HEK293 (cell line): ENCODE data around the gene CDK16.

ENCODE experiments used
- CTCF ChIA-PET: fragments of 350-600 bp; formaldehyde crosslinking; extraction: SDS; loops from one replicate; lab custom pipeline; 2021; ENCODE audit warnings: antibody characterized with exemption; lab: Yijun Ruan, JAX
- POLR2A ChIA-PET: fragments of 300-600 bp; formaldehyde crosslinking; extraction: SDS; loops from one replicate; lab custom pipeline; 2020; ENCODE audit warnings: antibody characterized with exemption, inconsistent platforms; lab: Yijun Ruan, JAX
- H3K27ac ChIP-seq: fragments of 200-500 bp; sonication (Bioruptor generic); 2 replicates; pipeline ENCODE4 v1.5.1; 2014; ENCODE audit warnings: low read depth, low read length, control low read depth, inconsistent platforms; ENCODE audit errors: extremely low read depth
- H3K36me3 ChIP-seq, 2 experiments: fragments of 200-500 bp in 1 of 2; sonication (Bioruptor generic) in 1 of 2; 1 replicate in 1 of 2; 2 replicates in 1 of 2; pipeline ENCODE4 v1.5.1; 2014 to 2017; ENCODE audit warnings: inconsistent platforms in 2 of 2, low read length in 2 of 2; ENCODE audit not compliant: control insufficient read depth in 2 of 2, insufficient read depth in 1 of 2
- H3K4me1 ChIP-seq: fragments of 200-500 bp; sonication (Bioruptor generic); 2 replicates; pipeline ENCODE4 v1.5.1; 2014; ENCODE audit warnings: mild to moderate bottlenecking, low read length, inconsistent platforms; ENCODE audit not compliant: control insufficient read depth, insufficient read depth
- H3K4me3 ChIP-seq: 2 replicates; pipeline ENCODE4 v1.5.1; 2011; ENCODE audit warnings: low read depth, mild to moderate bottlenecking, control low read depth, low read length, moderate library complexity
- H3K9me3 ChIP-seq: fragments of 200-500 bp; sonication (Bioruptor generic); 2 replicates; pipeline ENCODE4 v1.5.1; 2014; ENCODE audit warnings: low read depth, low read length, inconsistent platforms; ENCODE audit not compliant: control insufficient read depth, insufficient read depth
- BCL11A ChIP-seq: fragments of 450-650 bp; formaldehyde crosslinking; IDR thresholded peaks from 2 replicates; pipeline ENCODE4 v1.5.1; 2016; ENCODE audit warnings: low read depth, missing biosample characterization, missing genetic modification characterization
- EGR2 ChIP-seq: fragments of 450-650 bp; formaldehyde crosslinking; IDR thresholded peaks from 2 replicates; pipeline ENCODE4 v1.5.1; 2016; ENCODE audit warnings: low read depth, missing biosample characterization, missing genetic modification characterization
- GLIS1 ChIP-seq: fragments of 450-650 bp; formaldehyde crosslinking; IDR thresholded peaks from 2 replicates; pipeline ENCODE4 v1.5.1; 2016; ENCODE audit warnings: missing biosample characterization, missing genetic modification characterization
- IKZF3 ChIP-seq: fragments of 450-650 bp; IDR thresholded peaks from 2 replicates; pipeline ENCODE4 v1.5.0; 2018; ENCODE audit warnings: missing biosample characterization, mild to moderate bottlenecking, missing genetic modification characterization, moderate library complexity
- SALL2 ChIP-seq: fragments of 450-650 bp; formaldehyde crosslinking; IDR thresholded peaks from 2 replicates; pipeline ENCODE4 v1.5.0; 2017; ENCODE audit warnings: missing biosample characterization, mild to moderate bottlenecking, missing genetic modification characterization, borderline replicate concordance
- SETDB1 ChIP-seq: IDR thresholded peaks from one replicate; pipeline ENCODE4 v1.6.1; 2017; ENCODE audit warnings: mild to moderate bottlenecking, low read length, moderate library complexity, mixed read lengths; ENCODE audit not compliant: insufficient read length
- ZFHX2 ChIP-seq: fragments of 450-650 bp; formaldehyde crosslinking; conservative IDR thresholded peaks from 2 replicates; pipeline ENCODE4 v1.5.1; 2016; ENCODE audit warnings: missing biosample characterization, missing genetic modification characterization
- ZFP3 ChIP-seq: fragments of 450-650 bp; formaldehyde crosslinking; IDR thresholded peaks from 2 replicates; pipeline ENCODE4 v1.5.1; 2016; ENCODE audit warnings: low read depth, missing biosample characterization, missing genetic modification characterization
- ZIC2 ChIP-seq: fragments of 450-650 bp; formaldehyde crosslinking; IDR thresholded peaks from 2 replicates; pipeline ENCODE4 v1.5.1; 2016; ENCODE audit warnings: missing biosample characterization, missing genetic modification characterization
- ZNF133 ChIP-seq: fragments of 450-650 bp; formaldehyde crosslinking; IDR thresholded peaks from 2 replicates; pipeline ENCODE4 v1.5.1; 2016; ENCODE audit warnings: missing biosample characterization, missing genetic modification characterization
- ZNF169 ChIP-seq: fragments of 450-650 bp; formaldehyde crosslinking; IDR thresholded peaks from 2 replicates; pipeline ENCODE4 v1.5.1; 2016; ENCODE audit warnings: missing biosample characterization, missing genetic modification characterization
- ZNF223 ChIP-seq: fragments of 450-650 bp; formaldehyde crosslinking; IDR thresholded peaks from 2 replicates; pipeline ENCODE4 v1.5.1; 2016; ENCODE audit warnings: missing biosample characterization, missing genetic modification characterization
- ZNF23 ChIP-seq: fragments of 450-650 bp; formaldehyde crosslinking; IDR thresholded peaks from 2 replicates; pipeline ENCODE4 v1.5.1; 2016; ENCODE audit warnings: missing biosample characterization, missing genetic modification characterization, borderline replicate concordance
- ZNF274 ChIP-seq, 2 experiments: fragments of 200-500 bp in 1 of 2; fragments of 450-650 bp in 1 of 2; sonication (Bioruptor generic) in 1 of 2; formaldehyde crosslinking in 1 of 2; IDR thresholded peaks; 2 replicates each; pipeline versions ENCODE4 v1.5.1 to v1.6.1; 2014 to 2016; ENCODE audit warnings: borderline replicate concordance in 1 of 2, inconsistent platforms in 1 of 2, low read length in 1 of 2, missing biosample characterization in 1 of 2, missing genetic modification characterization in 1 of 2
- ZNF354C ChIP-seq: fragments of 450-650 bp; formaldehyde crosslinking; IDR thresholded peaks from 2 replicates; pipeline ENCODE4 v1.5.1; 2016; ENCODE audit warnings: missing biosample characterization, missing genetic modification characterization, low read depth, borderline replicate concordance
- ZNF37A ChIP-seq: fragments of 450-650 bp; IDR thresholded peaks from 2 replicates; pipeline ENCODE4 v1.5.1; 2018; ENCODE audit warnings: missing biosample characterization, missing genetic modification characterization
- ZNF423 ChIP-seq: fragments of 450-650 bp; formaldehyde crosslinking; IDR thresholded peaks from 2 replicates; pipeline ENCODE4 v1.5.1; 2016; ENCODE audit warnings: missing biosample characterization, missing genetic modification characterization
- ZNF473 ChIP-seq: fragments of 450-650 bp; formaldehyde crosslinking; IDR thresholded peaks from 2 replicates; pipeline ENCODE4 v1.5.1; 2017; ENCODE audit warnings: missing biosample characterization, missing genetic modification characterization
- ZNF610 ChIP-seq: fragments of 450-650 bp; formaldehyde crosslinking; IDR thresholded peaks from 2 replicates; pipeline ENCODE4 v1.5.1; 2016; ENCODE audit warnings: missing biosample characterization, missing genetic modification characterization, borderline replicate concordance
- ZNF623 ChIP-seq: fragments of 450-650 bp; formaldehyde crosslinking; IDR thresholded peaks from 2 replicates; pipeline ENCODE4 v1.5.1; 2016; ENCODE audit warnings: missing biosample characterization, missing genetic modification characterization
- ZNF704 ChIP-seq: fragments of 450-650 bp; formaldehyde crosslinking; IDR thresholded peaks from 2 replicates; pipeline ENCODE4 v1.5.1; 2016; ENCODE audit warnings: missing biosample characterization, missing genetic modification characterization
- ZNF830 ChIP-seq: fragments of 450-650 bp; IDR thresholded peaks from 2 replicates; pipeline ENCODE4 v1.5.0; 2018; ENCODE audit warnings: missing biosample characterization, missing genetic modification characterization, low read depth, mild to moderate bottlenecking, moderate library complexity
- ZNF837 ChIP-seq: fragments of 450-650 bp; formaldehyde crosslinking; IDR thresholded peaks from 2 replicates; pipeline ENCODE4 v1.5.1; 2016; ENCODE audit warnings: missing biosample characterization, missing genetic modification characterization
- TF ChIP-seq, protein P1 (sequence below): fragments of 450-650 bp; formaldehyde crosslinking; IDR thresholded peaks from 2 replicates; pipeline ENCODE4 v1.5.1; 2016; ENCODE audit warnings: missing biosample characterization, missing genetic modification characterization
- TF ChIP-seq, protein P2 (sequence below): fragments of 450-650 bp; formaldehyde crosslinking; IDR thresholded peaks from 2 replicates; pipeline ENCODE4 v1.5.1; 2016; ENCODE audit warnings: missing biosample characterization, missing genetic modification characterization
- TF ChIP-seq, protein P3 (sequence below): fragments of 450-650 bp; formaldehyde crosslinking; IDR thresholded peaks from 2 replicates; pipeline ENCODE4 v1.5.1; 2016; ENCODE audit warnings: missing biosample characterization, missing genetic modification characterization

CDK16 gene

GRCh38 chrX:47223476-47224250, 5.2 kb downstream of the CDK16 start (continued):
- TF ChIP-seq, protein P1, sequence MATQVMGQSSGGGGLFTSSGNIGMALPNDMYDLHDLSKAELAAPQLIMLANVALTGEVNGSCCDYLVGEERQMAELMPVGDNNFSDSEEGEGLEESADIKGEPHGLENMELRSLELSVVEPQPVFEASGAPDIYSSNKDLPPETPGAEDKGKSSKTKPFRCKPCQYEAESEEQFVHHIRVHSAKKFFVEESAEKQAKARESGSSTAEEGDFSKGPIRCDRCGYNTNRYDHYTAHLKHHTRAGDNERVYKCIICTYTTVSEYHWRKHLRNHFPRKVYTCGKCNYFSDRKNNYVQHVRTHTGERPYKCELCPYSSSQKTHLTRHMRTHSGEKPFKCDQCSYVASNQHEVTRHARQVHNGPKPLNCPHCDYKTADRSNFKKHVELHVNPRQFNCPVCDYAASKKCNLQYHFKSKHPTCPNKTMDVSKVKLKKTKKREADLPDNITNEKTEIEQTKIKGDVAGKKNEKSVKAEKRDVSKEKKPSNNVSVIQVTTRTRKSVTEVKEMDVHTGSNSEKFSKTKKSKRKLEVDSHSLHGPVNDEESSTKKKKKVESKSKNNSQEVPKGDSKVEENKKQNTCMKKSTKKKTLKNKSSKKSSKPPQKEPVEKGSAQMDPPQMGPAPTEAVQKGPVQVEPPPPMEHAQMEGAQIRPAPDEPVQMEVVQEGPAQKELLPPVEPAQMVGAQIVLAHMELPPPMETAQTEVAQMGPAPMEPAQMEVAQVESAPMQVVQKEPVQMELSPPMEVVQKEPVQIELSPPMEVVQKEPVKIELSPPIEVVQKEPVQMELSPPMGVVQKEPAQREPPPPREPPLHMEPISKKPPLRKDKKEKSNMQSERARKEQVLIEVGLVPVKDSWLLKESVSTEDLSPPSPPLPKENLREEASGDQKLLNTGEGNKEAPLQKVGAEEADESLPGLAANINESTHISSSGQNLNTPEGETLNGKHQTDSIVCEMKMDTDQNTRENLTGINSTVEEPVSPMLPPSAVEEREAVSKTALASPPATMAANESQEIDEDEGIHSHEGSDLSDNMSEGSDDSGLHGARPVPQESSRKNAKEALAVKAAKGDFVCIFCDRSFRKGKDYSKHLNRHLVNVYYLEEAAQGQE (tag by site-specific recombination) = no peak
- TF ChIP-seq ZNF223 (tag by site-specific recombination) = no peak
- no peak for TF ChIP-seq ZNF610

GRCh38 chrX:47224266-47224895, 5.9 kb downstream of the CDK16 start:
- CTCF ChIA-PET = interaction anchor here (1.1 kb wide), 1 partner anchor 87 kb away, joined by 3 read pairs; no protein-coding TSS in a partner anchor
- H3K36me3 ChIP-seq = peaks cover 58 to 94% of the 10 kb centered on the region in 2 experiments

DNA sequence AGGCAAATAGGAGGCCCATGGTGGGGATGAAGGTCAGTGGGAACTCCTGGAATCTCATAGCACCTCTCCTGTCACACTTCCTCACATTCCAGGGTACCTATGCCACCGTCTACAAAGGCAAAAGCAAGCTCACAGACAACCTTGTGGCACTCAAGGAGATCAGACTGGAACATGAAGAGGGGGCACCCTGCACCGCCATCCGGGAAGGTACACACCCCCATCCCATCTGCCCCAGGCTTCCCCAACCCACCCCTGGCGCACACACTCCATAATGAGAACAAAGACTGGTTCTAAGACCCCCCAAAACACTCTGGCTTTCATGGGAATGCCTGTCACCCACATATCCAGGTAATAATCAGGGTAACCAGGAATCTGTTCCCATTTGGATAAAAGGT, 6.4 kb downstream of the CDK16 start:
- ChIA-PET CTCF (interaction anchor here (1.1 kb wide), 1 partner anchor 87 kb away, joined by 3 read pairs; no protein-coding TSS in a partner anchor), POLR2A (interaction anchor here (0.6 to 1.7 kb wide), 2 partner anchors 8 to 20 kb away, joined by 4 to 11 read pairs; partner anchors contain the start of gene USP11)
- Histone ChIP-seq H3K36me3 (peaks cover 58 to 95% of the 10 kb centered on the region in 2 experiments), H3K4me3 (no peak overlapping the region), H3K4me1 (peaks cover 4% of the 10 kb centered on the region; the same call in 1 of the 2 replicates), H3K27ac (no peak overlapping the region), H3K9me3 (no peaks in the 10 kb centered on the region)
- TF ChIP-seq ZFP3 (tag by site-specific recombination) = no peak
- TF ChIP-seq ZNF354C = no peak
- TF ChIP-seq, protein P2, sequence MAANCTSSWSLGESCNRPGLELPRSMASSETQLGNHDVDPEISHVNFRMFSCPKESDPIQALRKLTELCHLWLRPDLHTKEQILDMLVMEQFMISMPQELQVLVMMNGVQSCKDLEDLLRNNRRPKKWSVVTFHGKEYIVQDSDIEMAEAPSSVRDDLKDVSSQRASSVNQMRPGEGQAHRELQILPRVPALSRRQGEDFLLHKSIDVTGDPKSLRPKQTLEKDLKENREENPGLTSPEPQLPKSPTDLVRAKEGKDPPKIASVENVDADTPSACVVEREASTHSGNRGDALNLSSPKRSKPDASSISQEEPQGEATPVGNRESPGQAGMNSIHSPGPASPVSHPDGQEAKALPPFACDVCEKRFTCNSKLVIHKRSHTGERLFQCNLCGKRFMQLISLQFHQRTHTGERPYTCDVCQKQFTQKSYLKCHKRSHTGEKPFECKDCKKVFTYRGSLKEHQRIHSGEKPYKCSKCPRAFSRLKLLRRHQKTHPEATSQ = no peak
- TF ChIP-seq GLIS1 = no peak
- no peak for TF ChIP-seq ZNF837 (tag by site-specific recombination)
- no peak for TF ChIP-seq SETDB1
- TF ChIP-seq ZNF473 (tag by site-specific recombination) = no peak
- no peak for TF ChIP-seq ZNF274 (IDR thresholded peaks at IDR 0.05; ENCODE audit: low read length)
- TF ChIP-seq ZNF274 (tag by site-specific recombination; IDR thresholded peaks at IDR 0.05; ENCODE audit: borderline replicate concordance) = no peak
- no peak for TF ChIP-seq SALL2

More at GRCh38 chrX:47224266-47224895, 5.9 kb downstream of the CDK16 start:
- H3K4me1 ChIP-seq = peaks cover 4% of the 10 kb centered on the region; the same call in 1 of the 2 replicates
- TF ChIP-seq ZNF133 (tag by site-specific recombination) (no peak), ZNF830 (tag by site-specific recombination) (no peak), IKZF3 (tag by site-specific recombination) (no peak), BCL11A (tag by site-specific recombination) (no peak), EGR2 (tag by site-specific recombination) (no peak), ZNF169 (tag by site-specific recombination) (no peak), ZNF23 (tag by site-specific recombination) (no peak), ZNF423 (tag by site-specific recombination) (no peak), ZIC2 (tag by site-specific recombination) (no peak), ZNF37A (tag by site-specific recombination) (no peak), ZNF704 (tag by site-specific recombination) (no peak), ZNF623 (no peak), ZFHX2 (tag by site-specific recombination) (no peak)
- TF ChIP-seq, protein P3, sequence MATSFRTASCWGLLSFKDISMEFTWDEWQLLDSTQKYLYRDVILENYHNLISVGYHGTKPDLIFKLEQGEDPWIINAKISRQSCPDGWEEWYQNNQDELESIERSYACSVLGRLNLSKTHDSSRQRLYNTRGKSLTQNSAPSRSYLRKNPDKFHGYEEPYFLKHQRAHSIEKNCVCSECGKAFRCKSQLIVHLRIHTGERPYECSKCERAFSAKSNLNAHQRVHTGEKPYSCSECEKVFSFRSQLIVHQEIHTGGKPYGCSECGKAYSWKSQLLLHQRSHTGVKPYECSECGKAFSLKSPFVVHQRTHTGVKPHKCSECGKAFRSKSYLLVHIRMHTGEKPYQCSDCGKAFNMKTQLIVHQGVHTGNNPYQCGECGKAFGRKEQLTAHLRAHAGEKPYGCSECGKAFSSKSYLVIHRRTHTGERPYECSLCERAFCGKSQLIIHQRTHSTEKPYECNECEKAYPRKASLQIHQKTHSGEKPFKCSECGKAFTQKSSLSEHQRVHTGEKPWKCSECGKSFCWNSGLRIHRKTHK (tag by site-specific recombination) = no peak
- TF ChIP-seq, protein P2 = no peak
- TF ChIP-seq, all 188 proteins: peak for 0
- no peaks in the 10 kb centered on the region for H3K9me3 ChIP-seq
- POLR2A ChIA-PET = interaction anchor here (0.6 to 1.7 kb wide), 2 partner anchors 9 to 21 kb away, joined by 4 to 11 read pairs; partner anchors contain the start of gene USP11
- no peak overlapping the region for H3K4me3 ChIP-seq
- no peak overlapping the region for H3K27ac ChIP-seq
